GM19099 (cell line): ENCODE measurements around the gene NR6A1.

Experiments
- POLR2A ChIP-seq: IDR thresholded peaks from 3 replicates; pipeline ENCODE4 v1.6.1; 2011; ENCODE audit warnings: low read depth; ENCODE audit not compliant: insufficient read length; ENCODE audit errors: extremely low read depth

The NR6A1 gene

DNA sequence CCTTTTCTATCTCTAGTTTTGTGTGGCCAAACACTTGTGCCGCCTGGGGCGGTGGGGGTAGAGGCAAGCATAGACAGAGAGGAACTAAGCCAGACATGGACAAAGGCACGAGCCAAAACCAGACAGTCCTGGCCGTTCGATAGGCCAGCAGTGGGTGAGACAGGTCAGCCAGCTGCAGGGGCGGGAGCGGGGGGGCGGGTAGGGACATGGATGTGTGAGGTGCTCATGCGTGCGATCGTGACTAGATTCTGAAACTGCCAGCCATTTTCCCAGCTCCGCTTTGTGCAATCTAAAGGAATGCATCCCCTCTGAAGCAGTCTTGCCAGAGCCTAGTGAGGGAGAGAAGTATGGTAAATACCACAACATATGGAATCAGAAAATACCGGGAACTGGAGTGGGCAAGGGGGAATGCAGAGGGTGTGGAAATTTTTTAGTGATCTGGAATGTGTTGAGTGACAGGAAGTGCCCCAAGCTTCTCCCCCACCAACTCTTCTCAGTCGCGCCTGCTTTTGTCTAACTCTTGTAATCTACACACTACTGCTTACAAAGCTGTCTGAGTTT is 111.9 kb downstream of the NR6A1 start:
- peak; percentile 70 for TF ChIP-seq POLR2A

GRCh38 chr9:124658165-124659017 is 112.7 kb downstream of the NR6A1 start:
- peak; percentile 96 for TF ChIP-seq POLR2A

GRCh38 chr9:124657516-124657915 is 113.6 kb downstream of the NR6A1 start:
- no peak for TF ChIP-seq POLR2A

DNA sequence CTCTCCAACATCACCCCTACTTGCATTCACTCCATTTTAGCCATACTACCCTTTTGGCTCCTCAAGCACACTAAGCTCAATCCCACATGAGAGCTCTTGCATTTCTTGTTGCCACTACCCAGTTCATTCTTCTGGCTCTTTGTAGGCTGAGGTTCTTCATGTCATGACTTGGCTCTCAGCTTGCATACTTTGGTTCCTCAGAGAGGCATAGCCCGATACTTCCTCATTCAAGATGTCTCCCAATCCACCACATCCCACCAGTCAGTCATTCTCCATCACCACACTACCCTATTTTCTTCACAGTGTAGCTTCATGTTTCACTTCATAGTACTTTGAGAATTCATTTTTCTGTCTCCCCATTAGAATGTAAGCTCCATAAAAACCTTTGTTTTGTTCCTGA is 116.7 kb downstream of the NR6A1 start:
- TF ChIP-seq POLR2A = no peak

DNA sequence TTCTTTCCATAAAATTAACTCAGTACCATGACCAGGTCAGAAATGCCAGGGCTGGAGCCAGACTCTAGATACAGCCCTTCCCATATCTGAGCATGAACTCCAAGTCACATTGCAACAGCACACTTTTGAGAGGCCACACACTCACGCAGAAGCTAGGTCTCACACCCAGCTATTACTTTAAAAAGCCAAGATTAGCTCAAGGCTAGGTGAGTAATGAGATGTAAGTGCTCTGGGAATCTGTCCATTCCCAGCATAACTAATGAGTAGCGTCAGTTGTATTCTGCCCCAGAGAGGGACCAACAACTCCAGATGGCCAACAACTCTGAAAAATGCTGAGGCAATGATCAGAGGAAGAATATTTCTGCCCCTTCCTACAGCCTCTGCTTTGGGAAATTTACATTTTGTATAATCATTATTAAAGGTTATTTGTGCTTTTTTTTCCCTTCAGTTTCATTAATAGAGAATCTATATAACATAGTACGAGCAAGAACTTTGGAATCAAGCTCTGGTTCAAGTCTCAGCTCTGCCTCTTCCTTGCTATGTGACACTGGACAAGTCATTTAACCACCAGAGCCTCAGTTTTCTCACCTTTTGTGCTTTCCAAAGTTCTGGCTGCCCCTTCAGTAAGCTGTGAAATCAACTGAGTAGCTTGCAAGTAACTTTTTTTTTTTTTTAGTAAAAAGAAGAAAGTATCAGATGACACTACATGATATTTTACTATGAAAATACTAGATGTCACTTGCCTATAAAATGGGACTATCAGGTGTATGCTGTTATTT is 118.3 kb downstream of the NR6A1 start:
- no peak for TF ChIP-seq POLR2A

DNA sequence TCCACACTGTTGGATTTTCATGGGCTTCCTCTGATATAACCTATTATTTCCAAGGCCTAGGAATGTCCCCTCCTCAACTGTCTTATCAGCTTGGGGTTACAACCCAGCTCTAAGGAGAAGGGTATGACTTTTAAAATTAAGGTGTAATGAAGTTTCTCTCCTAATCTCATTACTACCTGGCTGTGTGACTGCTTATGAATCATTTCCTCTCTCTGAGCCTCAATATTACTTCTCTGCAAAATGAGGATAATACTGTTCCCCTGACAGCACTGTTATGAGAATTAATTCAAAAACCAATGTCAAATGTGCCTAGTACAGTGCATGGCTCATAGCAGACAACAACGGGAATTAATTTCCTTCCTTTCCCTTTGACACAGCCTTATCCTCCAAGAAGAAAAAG is 118.9 kb downstream of the NR6A1 start:
- no peak for TF ChIP-seq POLR2A

- TF ChIP-seq POLR2A = no peak
Observed at GRCh38 chr9:124645274-124645673, 125.8 kb downstream of the NR6A1 start.

DNA sequence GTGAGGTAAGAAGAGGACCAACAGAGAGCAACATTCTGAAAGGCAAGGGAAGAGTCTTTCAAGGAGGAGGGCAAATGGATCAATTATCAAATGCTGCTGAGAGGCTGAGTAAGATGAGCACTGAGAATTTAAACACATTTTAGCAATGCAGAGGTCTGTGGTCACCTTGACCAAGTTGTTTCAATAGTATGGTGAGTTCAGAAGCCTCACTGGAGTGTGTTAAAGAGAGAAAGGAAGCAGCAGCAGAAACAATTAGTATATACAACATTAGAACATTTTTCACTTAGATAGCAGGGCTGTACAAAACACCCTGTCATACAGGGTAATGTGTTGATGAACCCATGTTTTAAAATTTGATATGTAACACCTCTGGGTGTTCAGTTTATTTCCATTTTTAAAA is 131.5 kb downstream of the NR6A1 start:
- no peak for TF ChIP-seq POLR2A

DNA sequence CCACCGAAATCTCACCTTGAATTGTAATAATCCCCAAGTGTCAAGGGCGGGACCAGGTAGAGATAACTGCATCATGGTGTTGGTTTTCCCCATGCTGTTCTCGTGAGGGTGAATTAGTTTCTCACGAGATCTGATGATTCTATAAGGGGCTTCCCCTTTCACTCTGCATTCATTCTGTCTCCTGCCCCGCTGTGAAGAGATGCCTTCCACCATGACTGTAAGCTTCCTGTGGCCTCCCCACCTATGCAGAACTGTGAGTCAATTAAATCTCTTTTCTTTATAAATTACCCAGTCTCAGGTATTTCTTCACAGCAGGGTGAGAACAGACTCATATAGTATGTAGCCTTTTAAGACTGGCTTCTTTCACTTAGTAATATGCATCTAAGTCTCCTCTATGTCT is 135.8 kb downstream of the NR6A1 start:
- TF ChIP-seq POLR2A = no peak

DNA sequence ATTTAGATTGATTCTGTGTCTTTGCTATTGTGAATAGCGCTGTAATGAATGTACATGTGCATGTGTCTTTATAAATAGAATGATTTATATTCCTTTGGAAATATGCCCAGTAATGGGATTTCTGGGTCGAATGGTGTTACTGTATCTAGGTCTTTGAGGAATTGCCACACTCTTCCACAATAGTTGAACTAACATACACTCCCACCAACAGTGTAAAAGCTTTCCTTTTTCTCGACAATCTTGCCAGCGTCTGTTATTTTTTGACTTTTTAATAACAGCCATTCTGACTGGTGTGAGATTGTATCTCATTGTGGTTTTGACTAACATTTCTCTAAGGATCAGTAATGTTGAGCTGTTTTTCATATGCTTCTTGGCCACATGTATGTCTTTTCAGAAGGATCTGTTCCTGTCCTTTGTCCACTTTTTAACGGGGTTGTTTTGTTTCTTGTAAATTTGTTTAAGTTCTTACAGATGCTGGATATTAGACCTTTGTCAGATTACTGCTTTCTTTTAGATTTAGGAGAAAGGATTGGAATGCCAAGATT is 139.0 kb downstream of the NR6A1 start:
- no peak for TF ChIP-seq POLR2A

DNA sequence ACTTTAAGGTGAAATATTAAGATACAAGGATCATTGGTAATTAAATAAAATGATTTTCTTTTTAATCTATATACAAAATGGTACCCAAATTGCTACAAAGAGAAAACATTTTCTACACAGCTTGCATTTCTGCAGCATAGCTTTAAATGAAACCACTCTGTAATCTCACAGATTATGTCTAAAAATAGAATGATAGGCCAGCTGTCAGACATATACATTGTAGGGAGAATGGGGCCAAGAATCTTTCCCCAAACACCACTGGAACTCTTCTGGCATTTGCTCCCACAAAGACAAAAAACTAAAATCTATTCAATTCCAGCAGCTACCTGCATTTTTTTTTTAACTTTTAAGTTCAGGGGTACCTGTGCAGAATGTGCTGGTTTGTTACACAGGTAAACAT is 139.8 kb downstream of the NR6A1 start:
- no peak for TF ChIP-seq POLR2A

DNA sequence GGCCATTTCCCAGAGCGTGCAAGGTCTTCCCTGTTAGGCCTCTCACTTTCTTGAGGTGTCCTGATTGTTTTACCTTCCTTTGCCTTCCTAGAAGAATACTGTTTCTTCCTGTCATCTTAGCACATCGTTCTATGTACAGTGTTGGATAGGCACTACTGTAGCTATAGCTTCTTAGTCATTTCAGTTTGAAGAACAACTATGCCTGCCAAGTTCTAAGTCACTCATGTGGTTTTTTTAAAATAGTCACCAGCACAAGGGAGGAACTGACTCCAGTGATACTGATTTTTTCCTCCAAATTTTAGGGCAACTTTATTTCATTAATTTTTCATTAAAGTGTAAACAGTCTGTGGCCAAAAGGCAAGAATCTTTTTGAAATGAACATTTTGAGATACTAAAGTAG is 141.5 kb downstream of the NR6A1 start:
- no peak for TF ChIP-seq POLR2A

- no peak for TF ChIP-seq POLR2A
Observed at GRCh38 chr9:124628741-124629140, 142.4 kb downstream of the NR6A1 start.

GRCh38 chr9:124626276-124626675 is 144.8 kb downstream of the NR6A1 start:
- TF ChIP-seq POLR2A = no peak

GRCh38 chr9:124625087-124625486 is 146.0 kb downstream of the NR6A1 start:
- no peak for TF ChIP-seq POLR2A

GRCh38 chr9:124624735-124624992 is 146.4 kb downstream of the NR6A1 start:
- TF ChIP-seq POLR2A = no peak
